SK-N-MC (cell line): ENCODE results near the gene BEND7.

ENCODE experiments used
- DNase-seq: peaks from one replicate; pipeline ENCODE4 v3.0.0-alpha.2; 2011; ENCODE audit warnings: low read depth, low spot score
- H3K27ac ChIP-seq: fragments of 200-600 bp; sonication (generic); 2 replicates; pipeline ENCODE4 v1.5.1; 2016; ENCODE audit warnings: mixed run types
- H3K36me3 ChIP-seq: fragments of 200-600 bp; sonication (generic); 2 replicates; pipeline ENCODE4 v1.6.1; 2017; ENCODE audit warnings: antibody characterized with exemption, low read length, mixed read lengths; ENCODE audit not compliant: insufficient read depth
- H3K4me3 ChIP-seq: fragments of 200-600 bp; sonication (generic); 2 replicates; pipeline ENCODE4 v1.5.1; 2016
- H3K9ac ChIP-seq: fragments of 200-600 bp; sonication (generic); 2 replicates; pipeline ENCODE4 v1.8.0; 2017; ENCODE audit warnings: mixed run types, mixed read lengths; ENCODE audit not compliant: insufficient read length
- H3K9me3 ChIP-seq: fragments of 200-600 bp; sonication (generic); 2 replicates; pipeline ENCODE4 v1.6.1; 2017; ENCODE audit warnings: low read depth, mild to moderate bottlenecking, antibody characterized with exemption, low read length, moderate library complexity, mixed read lengths
- EZH2 ChIP-seq: fragments of 200-600 bp; sonication (generic); IDR thresholded peaks from one replicate; pipeline ENCODE4 v1.6.1; 2017; ENCODE audit warnings: antibody characterized with exemption
- FOXP2 ChIP-seq: optimal IDR thresholded peaks from 2 replicates; pipeline ENCODE3; 2011; ENCODE audit warnings: mild to moderate bottlenecking, moderate library complexity; ENCODE audit not compliant: insufficient read depth; ENCODE audit errors: extremely low read length, control extremely low read depth
- POLR2AphosphoS5 ChIP-seq: IDR thresholded peaks from 2 replicates; pipeline ENCODE4 v1.6.1; 2012; ENCODE audit warnings: mild to moderate bottlenecking, low read depth, low read length, borderline replicate concordance

Gene BEND7

DNA sequence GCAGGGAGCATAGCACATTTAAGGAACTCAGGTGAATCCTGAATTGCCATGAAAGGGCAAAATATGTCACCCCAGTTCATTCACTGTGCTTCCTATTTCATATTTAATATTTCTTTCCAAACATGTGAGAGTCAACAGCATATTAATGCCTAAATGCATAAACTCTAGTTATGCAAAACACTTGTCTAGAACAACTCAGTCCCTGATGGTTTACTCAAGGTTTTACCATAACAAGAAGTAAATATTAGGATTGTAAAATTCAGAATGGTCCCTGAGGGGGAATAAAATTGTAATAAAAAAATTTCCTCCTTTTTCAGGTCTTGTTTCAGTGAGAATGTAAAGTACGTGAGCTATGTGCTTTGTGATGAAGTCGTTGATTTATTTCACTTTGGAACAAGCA lies 129.1 kb downstream of the BEND7 start:
- TF ChIP-seq POLR2AphosphoS5 (no peak), FOXP2 (no peak), EZH2 (no peak)
- H3K9me3 ChIP-seq = no peaks in the 10 kb centered on the region
- H3K27ac ChIP-seq = no peak overlapping the region
- H3K36me3 ChIP-seq = no peaks in the 10 kb centered on the region
- DNase-seq = no peak
- H3K4me3 ChIP-seq = no peak overlapping the region
- H3K9ac ChIP-seq = no peak overlapping the region

DNA sequence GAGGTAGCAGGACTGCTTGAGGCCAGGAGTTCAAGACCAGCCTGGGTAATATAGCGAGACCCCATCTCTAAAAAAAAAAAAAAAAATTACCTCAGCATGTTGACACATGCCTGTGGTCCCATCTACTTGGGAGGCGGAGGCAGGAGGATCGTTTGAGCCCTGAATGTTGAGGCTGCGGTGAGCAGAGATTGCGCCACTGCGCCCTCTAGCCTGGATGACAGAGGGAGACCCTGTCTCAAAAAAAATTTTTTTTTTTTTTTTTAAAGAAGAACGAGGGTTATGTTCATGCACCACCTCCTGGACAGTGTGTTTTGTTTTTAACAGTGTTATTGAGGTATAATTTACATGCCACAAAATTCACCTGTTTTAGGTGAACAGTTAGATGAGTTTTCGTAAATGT lies 129.6 kb downstream of the BEND7 start:
- TF ChIP-seq POLR2AphosphoS5 = no peak
- TF ChIP-seq EZH2 = no peak
- no peak for TF ChIP-seq FOXP2
- no peak overlapping the region for H3K4me3 ChIP-seq
- H3K9me3 ChIP-seq = no peaks in the 10 kb centered on the region
- H3K27ac ChIP-seq = no peak overlapping the region
- H3K9ac ChIP-seq = no peak overlapping the region
- H3K36me3 ChIP-seq = no peaks in the 10 kb centered on the region
- no peak for DNase-seq

DNA sequence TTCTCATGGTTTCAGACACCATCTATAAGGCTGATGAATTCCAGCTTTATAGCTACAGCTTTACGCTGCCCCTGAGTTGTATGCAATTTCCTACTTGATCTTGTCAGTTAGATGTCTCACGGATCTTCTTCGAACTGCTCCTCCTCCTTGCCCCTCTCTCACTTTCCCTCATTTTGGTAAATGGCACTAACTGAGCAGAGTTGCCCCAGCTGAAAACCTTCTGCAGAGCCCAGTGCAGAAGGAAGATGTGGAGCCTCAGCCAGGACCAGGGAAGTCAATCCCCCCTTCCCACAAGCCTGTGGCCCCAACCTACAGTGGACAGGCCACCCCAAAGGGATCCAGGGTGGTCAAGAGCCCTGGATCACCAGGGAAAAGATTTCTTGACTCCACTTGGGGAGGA lies 131.8 kb downstream of the BEND7 start:
- H3K27ac ChIP-seq = no peak overlapping the region
- TF ChIP-seq POLR2AphosphoS5 (no peak), FOXP2 (no peak), EZH2 (no peak)
- no peak overlapping the region for H3K4me3 ChIP-seq
- no peaks in the 10 kb centered on the region for H3K36me3 ChIP-seq
- no peak overlapping the region for H3K9ac ChIP-seq
- no peaks in the 10 kb centered on the region for H3K9me3 ChIP-seq
- DNase-seq = no peak

GRCh38 chr10:13396369-13396768 lies 132.4 kb downstream of the BEND7 start:
- DNase-seq = no peak
- no peak for TF ChIP-seq POLR2AphosphoS5
- no peak for TF ChIP-seq EZH2
- TF ChIP-seq FOXP2 = no peak
- Histone ChIP-seq H3K4me3 (no peak overlapping the region), H3K36me3 (no peaks in the 10 kb centered on the region), H3K27ac (no peak overlapping the region), H3K9me3 (no peaks in the 10 kb centered on the region), H3K9ac (no peak overlapping the region)

- Histone ChIP-seq H3K27ac (no peak overlapping the region), H3K9ac (no peak overlapping the region)
- TF ChIP-seq FOXP2 = no peak
- TF ChIP-seq POLR2AphosphoS5 = no peak
- TF ChIP-seq EZH2 = no peak
Observed at GRCh38 chr10:13395540-13395939, 133.3 kb downstream of the BEND7 start.

DNA sequence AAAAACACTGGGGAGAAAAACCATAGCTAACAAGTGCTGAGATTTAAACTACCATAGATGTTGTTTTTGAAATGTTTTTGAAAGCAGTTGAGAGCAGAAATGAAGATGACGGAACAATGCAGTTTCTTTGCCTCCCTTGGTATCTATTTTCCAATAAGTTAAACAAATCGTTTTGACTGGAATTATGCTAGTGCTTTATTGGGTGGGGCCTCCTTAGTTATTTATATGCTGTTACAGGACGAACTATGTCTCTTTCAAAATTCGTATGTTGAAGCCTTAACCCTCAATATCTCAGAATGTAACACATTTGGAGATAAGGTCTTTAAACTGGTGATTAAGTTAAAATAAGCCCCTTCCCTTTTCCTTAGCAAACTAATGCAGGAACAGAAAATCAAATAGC lies 135.2 kb downstream of the BEND7 start:
- Histone ChIP-seq H3K9me3 (no peaks in the 10 kb centered on the region), H3K27ac (no peak overlapping the region), H3K4me3 (no peak overlapping the region), H3K36me3 (no peaks in the 10 kb centered on the region), H3K9ac (no peak overlapping the region)
- TF ChIP-seq EZH2 = no peak
- TF ChIP-seq POLR2AphosphoS5 = no peak
- no peak for TF ChIP-seq FOXP2
- no peak for DNase-seq

More at GRCh38 chr10:13395540-13395939, 133.3 kb downstream of the BEND7 start:
- no peaks in the 10 kb centered on the region for H3K36me3 ChIP-seq
- DNase-seq = no peak
- H3K4me3 ChIP-seq = no peak overlapping the region
- no peaks in the 10 kb centered on the region for H3K9me3 ChIP-seq

GRCh38 chr10:13392701-13393100 lies 136.1 kb downstream of the BEND7 start:
- Histone ChIP-seq H3K27ac (no peak overlapping the region), H3K36me3 (no peaks in the 10 kb centered on the region), H3K9me3 (no peaks in the 10 kb centered on the region), H3K9ac (no peak overlapping the region), H3K4me3 (no peak overlapping the region)
- DNase-seq = no peak
- TF ChIP-seq FOXP2 (no peak), POLR2AphosphoS5 (no peak), EZH2 (no peak)
